ENCODE measurements around the gene IL12RB2.

GRCh38 chr1:67261680-67262079 is 46.0 kb upstream of the IL12RB2 start:
- no peak for TF ChIP-seq CTCF (IDR thresholded peaks at IDR 0.05)
- no peak for TF ChIP-seq EZH2 (IDR thresholded peaks at IDR 0.05; ENCODE audit: borderline replicate concordance, insufficient read depth, low read depth, low read length, poor library complexity, severe bottlenecking)
